H1 (cell line): ENCODE results near the gene DBNL. TPM values are rescaled to one million over a fixed set of nuclear protein-coding genes. Genes with fewer than 3 reads are reported as not detected.

Source experiments
- CTCF ChIA-PET: fragments of 300-600 bp; sonication (Branson Sonifier 250); formaldehyde crosslinking; loops from one replicate; lab custom pipeline; 2021; ENCODE audit not compliant: partially characterized antibody; lab: Charles Lee
- POLR2A ChIA-PET: fragments of 300-600 bp; sonication (Branson Sonifier 250); formaldehyde crosslinking; loops from one replicate; lab custom pipeline; 2021; ENCODE audit warnings: inconsistent platforms; ENCODE audit not compliant: partially characterized antibody; lab: Charles Lee
- DNase-seq, 2 experiments: peaks; one replicate each; pipeline versions ENCODE4 v3.0.0 to v3.0.0-alpha.2; 2010 to 2022; ENCODE audit warnings: low spot score in 2 of 2, low read depth in 1 of 2, mixed read lengths in 1 of 2
- FAIRE-seq: peaks from 2 replicates; lab custom pipeline; 2011; peaks lifted over from hg19 to GRCh38; lab: Jason Lieb, UNC
- H2AFZ ChIP-seq: 2 replicates; pipeline ENCODE4 v1.8.1; 2012; ENCODE audit warnings: low read length, inconsistent platforms
- H2AK5ac ChIP-seq: 2 replicates; pipeline ENCODE4 v1.6.1; 2013; ENCODE audit warnings: low read depth, low read length
- H2BK120ac ChIP-seq: replicated peaks from 2 replicates; pipeline ENCODE3; 2013; ENCODE audit warnings: low read depth, low read length, inconsistent platforms
- H2BK12ac ChIP-seq: 2 replicates; pipeline ENCODE4 v1.6.1; 2013; ENCODE audit warnings: low read depth, low read length
- H2BK15ac ChIP-seq: 2 replicates; pipeline ENCODE4 v1.6.1; 2013; ENCODE audit warnings: low read length
- H2BK20ac ChIP-seq: 2 replicates; pipeline ENCODE4 v1.6.1; 2013; ENCODE audit warnings: low read length
- H2BK5ac ChIP-seq: 2 replicates; pipeline ENCODE4 v1.6.1; 2013; ENCODE audit warnings: low read depth, low read length
- H3K14ac ChIP-seq: 2 replicates; pipeline ENCODE4 v1.6.1; 2013; ENCODE audit warnings: inconsistent platforms; ENCODE audit not compliant: insufficient read length
- H3K18ac ChIP-seq: 2 replicates; pipeline ENCODE4 v1.6.1; 2013; ENCODE audit warnings: low read length; ENCODE audit errors: extremely low read depth
- H3K23ac ChIP-seq: 2 replicates; pipeline ENCODE4 v1.6.1; 2013; ENCODE audit warnings: inconsistent platforms; ENCODE audit not compliant: insufficient read length
- H3K23me2 ChIP-seq: 2 replicates; pipeline ENCODE4 v1.6.1; 2013; ENCODE audit warnings: low read depth, low read length
- H3K27ac ChIP-seq: 2 replicates; pipeline ENCODE4 v1.6.1; 2011; ENCODE audit warnings: low read depth, low read length, inconsistent platforms
- H3K27me3 ChIP-seq, 4 experiments: replicated peaks in 1 of 4; 1 replicate in 1 of 4; 2 replicates in 3 of 4; pipeline versions ENCODE4 v1.6.1 to v1.8.1; 2011 to 2013; ENCODE audit warnings: low read length in 3 of 4, mild to moderate bottlenecking in 3 of 4, inconsistent platforms in 2 of 4, mixed read lengths in 2 of 4, moderate library complexity in 1 of 4; ENCODE audit not compliant: control insufficient read depth in 3 of 4, insufficient read depth in 3 of 4; ENCODE audit errors: extremely low read depth in 1 of 4
- H3K36me3 ChIP-seq, 4 experiments: 2 replicates each; pipeline versions ENCODE4 v1.6.1 to v1.8.1; 2011 to 2013; ENCODE audit warnings: mild to moderate bottlenecking in 4 of 4, low read length in 3 of 4, moderate library complexity in 2 of 4, control low read depth in 1 of 4, inconsistent platforms in 1 of 4; ENCODE audit not compliant: insufficient read depth in 4 of 4, control insufficient read depth in 2 of 4
- H3K4ac ChIP-seq: replicated peaks from 2 replicates; pipeline ENCODE3; 2013; ENCODE audit warnings: low read length, low read depth, mixed read lengths, inconsistent platforms; ENCODE audit not compliant: insufficient read length
- H3K4me1 ChIP-seq, 4 experiments: replicated peaks in 1 of 4; 1 replicate in 1 of 4; 2 replicates in 3 of 4; pipeline versions ENCODE4 v1.6.1 to v1.8.1; 2011 to 2013; ENCODE audit warnings: low read length in 3 of 4, inconsistent platforms in 2 of 4, mixed read lengths in 1 of 4; ENCODE audit not compliant: insufficient read depth in 4 of 4, control insufficient read depth in 3 of 4
- H3K4me2 ChIP-seq, 2 experiments: 2 replicates each; pipeline versions ENCODE4 v1.6.1 to v1.8.1; 2011 to 2013; ENCODE audit warnings: low read depth in 2 of 2, low read length in 2 of 2, control low read depth in 1 of 2, inconsistent platforms in 1 of 2, mild to moderate bottlenecking in 1 of 2; ENCODE audit not compliant: insufficient read depth in 1 of 2
- H3K4me3 ChIP-seq, 4 experiments: fragments of 200-600, 300-600 bp in 1 of 4; sonication (generic), shearing (Covaris generic), sonication (Bioruptor Twin) in 1 of 4; 2 replicates each; pipeline versions ENCODE4 v1.5.1 to v1.8.1; 2011 to 2016; ENCODE audit warnings: low read length in 4 of 4, low read depth in 3 of 4, control low read depth in 2 of 4, inconsistent platforms in 2 of 4, mild to moderate bottlenecking in 2 of 4, mixed read lengths in 1 of 4, moderate library complexity in 1 of 4; ENCODE audit not compliant: insufficient read depth in 2 of 4; ENCODE audit errors: extremely low read depth in 1 of 4
- H3K56ac ChIP-seq: replicated peaks from 2 replicates; pipeline ENCODE3; 2013; ENCODE audit warnings: low read depth, mild to moderate bottlenecking, mixed read lengths, low read length, inconsistent platforms; ENCODE audit not compliant: insufficient read length
- H3K79me1 ChIP-seq: 2 replicates; pipeline ENCODE4 v1.6.1; 2013; ENCODE audit warnings: low read depth, low read length, control low read depth
- H3K79me2 ChIP-seq, 2 experiments: 2 replicates each; pipeline versions ENCODE4 v1.6.1 to v1.8.1; 2012 to 2013; ENCODE audit warnings: low read length in 2 of 2, mild to moderate bottlenecking in 2 of 2, inconsistent platforms in 1 of 2; ENCODE audit not compliant: insufficient read depth in 2 of 2, control insufficient read depth in 1 of 2
- H3K9ac ChIP-seq, 4 experiments: replicated peaks in 1 of 4; 1 replicate in 1 of 4; 2 replicates in 3 of 4; pipeline versions ENCODE4 v1.6.1 to v1.8.1; 2011 to 2013; ENCODE audit warnings: low read depth in 3 of 4, low read length in 3 of 4, control low read depth in 2 of 4, mild to moderate bottlenecking in 2 of 4, moderate library complexity in 2 of 4, inconsistent platforms in 1 of 4; ENCODE audit errors: extremely low read depth in 1 of 4
- H3K9me3 ChIP-seq, 2 experiments: 2 replicates each; pipeline versions ENCODE4 v1.6.1 to v1.8.1; 2012 to 2013; ENCODE audit warnings: mild to moderate bottlenecking in 2 of 2, moderate library complexity in 2 of 2, control low read depth in 1 of 2, inconsistent platforms in 1 of 2, low read depth in 1 of 2, low read length in 1 of 2, mixed read lengths in 1 of 2; ENCODE audit not compliant: insufficient read depth in 2 of 2
- H4K20me1 ChIP-seq, 2 experiments: replicated peaks in 1 of 2; 2 replicates each; pipeline versions ENCODE3 to v1.8.1; 2011 to 2013; ENCODE audit warnings: inconsistent platforms in 2 of 2, low read length in 2 of 2, mild to moderate bottlenecking in 1 of 2; ENCODE audit not compliant: insufficient read depth in 2 of 2, control insufficient read depth in 1 of 2
- H4K5ac ChIP-seq: 2 replicates; pipeline ENCODE4 v1.6.1; 2013; ENCODE audit warnings: low read length, low read depth, mixed read lengths, inconsistent platforms; ENCODE audit not compliant: insufficient read length
- H4K8ac ChIP-seq: 2 replicates; pipeline ENCODE4 v1.8.0; 2013; ENCODE audit warnings: mild to moderate bottlenecking, moderate library complexity, low read length, inconsistent platforms; ENCODE audit not compliant: insufficient read depth; ENCODE audit errors: extremely low read depth
- H4K91ac ChIP-seq: replicated peaks from 2 replicates; pipeline ENCODE3; 2013; ENCODE audit warnings: low read length, mixed read lengths, inconsistent platforms; ENCODE audit not compliant: insufficient read length
- CTCF ChIP-seq, 3 experiments: IDR thresholded peaks; 1 replicate in 2 of 3; 2 replicates in 1 of 3; pipeline versions ENCODE4 v1.5.1 to v1.6.1; 2011; ENCODE audit warnings: low read length in 3 of 3, mild to moderate bottlenecking in 3 of 3, inconsistent platforms in 2 of 3, low read depth in 1 of 3, moderate library complexity in 1 of 3; ENCODE audit not compliant: insufficient read depth in 1 of 3; ENCODE audit errors: control extremely low read depth in 1 of 3
- EGR1 ChIP-seq: IDR thresholded peaks from 2 replicates; pipeline ENCODE4 v1.6.1; 2011; ENCODE audit warnings: low read depth, low read length, borderline replicate concordance
- RAD21 ChIP-seq, 2 experiments: IDR thresholded peaks in 1 of 2; conservative IDR thresholded peaks in 1 of 2; 2 replicates each; pipeline ENCODE4 v1.6.1; 2011; ENCODE audit warnings: low read depth in 2 of 2, low read length in 2 of 2, improper control_type of control experiment in 1 of 2, inconsistent platforms in 1 of 2, mild to moderate bottlenecking in 1 of 2, moderate library complexity in 1 of 2
- SIN3A ChIP-seq, 2 experiments: IDR thresholded peaks in 1 of 2; conservative IDR thresholded peaks in 1 of 2; 2 replicates each; pipeline ENCODE4 v1.6.1; 2011 to 2012; ENCODE audit warnings: low read length in 2 of 2, improper control_type of control experiment in 1 of 2, low read depth in 1 of 2, mild to moderate bottlenecking in 1 of 2
- WGBS, 2 experiments: shearing (Covaris generic) in 1 of 2; methylation state at CpG; one replicate each; pipeline versions ENCODE4 v1.1.6 to v1.1.7; 2013 to 2015; ENCODE audit warnings: low lambda C conversion rate in 2 of 2, mixed read lengths in 2 of 2, inconsistent platforms in 1 of 2, low coverage in 1 of 2, missing lambda C conversion rate in 1 of 2; ENCODE audit not compliant: insufficient replicate concordance in 2 of 2, insufficient coverage in 1 of 2, insufficient read length in 1 of 2; ENCODE audit errors: extremely low coverage in 1 of 2, missing lambda C conversion rate in 1 of 2; 5-methylcytosine and 5-hydroxymethylcytosine counted together
- polyA plus RNA-seq, 7 experiments: library from polyadenylated mRNA; depleted of rRNA in 3 of 7; stranded (reverse) in 5 of 7; unstranded in 2 of 7; fragments of >200 nt in 5 of 7; fragments of 200-250 nt in 2 of 7; gene quantifications; 1 replicate in 5 of 7; 2 replicates in 1 of 7; 4 replicates in 1 of 7; pipeline versions ENCODE4 v1.2.1 to v1.2.3, GENCODE V29; 2011 to 2013; ENCODE audit warnings: missing spikeins in 2 of 7, mixed read lengths in 2 of 7
- total RNA-seq: library from RNA; stranded (reverse); fragmentation: NEBNext Ultra II Directional; extraction: Animal tissue kit (Norgen Biotek cat#: 25700); gene quantifications from 2 replicates; pipeline ENCODE4 v1.2.1, GENCODE V29; 2021

The DBNL gene
- total and polyA plus RNA-seq, 2 of the 8 experiments (the other 6 are each of a cell fraction or from before 2014, with no cell fraction given) = 30.9 to 56.6 TPM

GRCh38 chr7:44072364-44073231 lies 28.1 kb downstream of the DBNL start:
- no peaks in the 10 kb centered on the region; a peak in 2 of 7 replicates for H3K27me3 ChIP-seq
- H3K14ac ChIP-seq = no peak overlapping the region
- no peaks in the 10 kb centered on the region for H3K9me3 ChIP-seq
- no peak overlapping the region for H3K9ac ChIP-seq
- no peak overlapping the region for H3K56ac ChIP-seq
- FAIRE-seq (no peak), DNase-seq (peak; percentile 65 to 76)
- no peak overlapping the region for H2BK5ac ChIP-seq
- H3K79me2 ChIP-seq = no peaks in the 10 kb centered on the region
- no peaks in the 10 kb centered on the region for H3K79me1 ChIP-seq
- no peak overlapping the region for H2BK20ac ChIP-seq
- ChIA-PET POLR2A (interaction anchor here (0.9 to 2.1 kb wide), 7 partner anchors 9 to 51 kb away, joined by 3 to 9 read pairs (median 4); partner anchors contain the start of gene POLD2), CTCF (interaction anchor here (0.6 to 2.1 kb wide), 19 partner anchors 8 to 891 kb away, joined by 3 to 10 read pairs (median 4); no protein-coding TSS in a partner anchor)
- no peak overlapping the region for H2AFZ ChIP-seq
- H3K4ac ChIP-seq = no peak overlapping the region
- no peak overlapping the region for H3K23ac ChIP-seq
- H4K8ac ChIP-seq = no peak overlapping the region
- no peak overlapping the region for H3K4me3 ChIP-seq
- H2BK15ac ChIP-seq = no peak overlapping the region
- no peaks in the 10 kb centered on the region for H3K4me1 ChIP-seq
- peaks cover 5 to 16% (median 11%) of the 10 kb centered on the region in 4 experiments; a peak in 7 of 8 replicates for H3K36me3 ChIP-seq
- no peak overlapping the region for H3K4me2 ChIP-seq
- no peak overlapping the region for H2AK5ac ChIP-seq
- 0 out of 4 replicates have a peak, but pooled peaks of 1 of the 2 experiments have one; percentile 37 for TF ChIP-seq SIN3A (conservative IDR thresholded peaks at IDR 0.05 in 1 of 2, IDR thresholded peaks at IDR 0.05 in 1 of 2; ENCODE audit: low read depth in 1 of 2, low read length in 2 of 2)
- TF ChIP-seq CTCF (IDR thresholded peaks at IDR 0.05; ENCODE audit: control extremely low read depth in 1 of 3, insufficient read depth in 1 of 3, low read depth in 1 of 3, low read length in 3 of 3) = peak; percentile 70 to 84 (median 80)
- TF ChIP-seq RAD21 (IDR thresholded peaks at IDR 0.05 in 1 of 2, conservative IDR thresholded peaks at IDR 0.05 in 1 of 2; ENCODE audit: low read depth in 2 of 2, low read length in 2 of 2) = peak; percentile 73 to 80
- TF ChIP-seq EGR1 = no peak
- no peak overlapping the region for H3K18ac ChIP-seq
- H4K91ac ChIP-seq = no peak overlapping the region
- H4K20me1 ChIP-seq = peaks cover 0 to 5% of the 10 kb centered on the region in 2 experiments
- H3K23me2 ChIP-seq = no peaks in the 10 kb centered on the region
- H2BK12ac ChIP-seq = no peak overlapping the region
- WGBS, 2 experiments = 75% methylated on average over 12 of the region's 12 CpGs; no CpG with 5 or more reads in 1 of the 2 experiments
- no peak overlapping the region for H2BK120ac ChIP-seq
- no peak overlapping the region for H4K5ac ChIP-seq
- no peak overlapping the region for H3K27ac ChIP-seq
